ENCODE data around the gene SLC12A3.

DNA sequence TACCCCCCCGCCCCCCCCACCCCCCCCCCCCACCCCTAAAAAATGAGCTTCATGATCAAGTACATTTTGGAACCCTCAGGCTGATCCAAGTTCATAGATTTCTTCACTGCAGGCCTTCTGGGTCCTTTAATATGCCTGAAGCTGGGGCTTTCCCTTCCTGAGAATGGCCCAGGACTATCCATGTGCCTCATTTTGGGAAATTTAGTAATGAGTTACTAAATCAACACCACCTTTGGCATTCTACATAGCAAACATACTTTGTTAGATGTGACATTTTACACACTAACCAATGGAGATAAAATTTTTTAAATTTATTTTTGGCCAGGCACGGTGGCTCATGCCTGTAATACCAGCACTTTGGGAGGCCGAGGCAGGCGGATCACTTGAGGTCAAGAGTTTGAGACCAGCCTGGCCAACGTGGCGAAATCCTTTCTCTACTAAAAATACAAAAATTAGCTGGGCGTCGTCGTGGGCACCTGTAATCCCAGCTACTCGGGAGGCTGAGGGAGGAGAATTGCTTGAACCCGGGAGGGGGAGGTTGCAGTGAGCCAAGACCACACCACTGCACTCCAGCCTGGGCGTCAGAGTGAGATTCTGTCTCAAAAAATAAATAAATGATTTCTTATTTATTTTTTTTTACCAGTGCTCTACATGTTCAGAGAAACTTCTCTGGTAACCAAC, 81.0 kb downstream of the SLC12A3 start:
- TF ChIP-seq POLR2A (IDR thresholded peaks at IDR 0.05; ENCODE audit: low read length) (no peak), GATA1 (IDR thresholded peaks at IDR 0.05; ENCODE audit: low read depth, low read length) (no peak)

All from erythroblast (primary cell).